Left ventricle myocardium inferior (tissue), 1 donor: ENCODE data around the gene NPC1L1. TPM values are rescaled to one million over a fixed set of nuclear protein-coding genes. Genes with fewer than 3 reads are reported as not detected.

Experiments used
- DNase-seq: peaks from one replicate; pipeline ENCODE4 v3.0.0-alpha.2; 2020
- H3K27ac ChIP-seq: fragments of 200-600 bp; replicated peaks from 2 replicates; pipeline ENCODE4 v1.8.0; 2021
- H3K27me3 ChIP-seq: fragments of 200-600 bp; 2 replicates; pipeline ENCODE4 v1.8.0; 2021; ENCODE audit warnings: low read depth
- H3K36me3 ChIP-seq: fragments of 200-600 bp; 2 replicates; pipeline ENCODE4 v1.8.0; 2021
- H3K4me1 ChIP-seq: fragments of 200-600 bp; 2 replicates; pipeline ENCODE4 v1.8.0; 2021
- H3K4me3 ChIP-seq: fragments of 200-600 bp; 2 replicates; pipeline ENCODE4 v1.8.0; 2021; ENCODE audit warnings: mild to moderate bottlenecking, moderate library complexity
- H3K9me3 ChIP-seq: fragments of 200-600 bp; replicated peaks from 2 replicates; pipeline ENCODE4 v1.8.0; 2021
- CTCF ChIP-seq: fragments of 200-600 bp; IDR thresholded peaks from 2 replicates; pipeline ENCODE4 v1.8.0; 2021; ENCODE audit warnings: antibody characterized with exemption, mild to moderate bottlenecking, borderline replicate concordance
- intact Hi-C: fragments of 100-400 bp; cut with micrococcal nuclease; formaldehyde crosslinking; loops from one replicate; pipeline ENCODE4 v1.11.0; 2022
- total RNA-seq: library from RNA; stranded (reverse); fragmentation: NEBNext Ultra II Directional; extraction: Animal tissue kit (Norgen Biotek cat#: 25700); gene quantifications from one replicate; pipeline ENCODE4 v1.2.1, GENCODE V29; 2021
- donor health status: DM: no; HTN: yes; CAD: no; lungs with severe emphysema.

NPC1L1 gene
- total RNA-seq, 1 donor from 2014 or later = 0.19 TPM

GRCh38 chr7:44535348-44536064 lies 5.6 kb downstream of the NPC1L1 start:
- Histone ChIP-seq H3K27ac (no peak overlapping the region), H3K4me3 (no peak overlapping the region), H3K36me3 (no peaks in the 10 kb centered on the region), H3K4me1 (no peaks in the 10 kb centered on the region), H3K9me3 (no peaks in the 10 kb centered on the region), H3K27me3 (no peaks in the 10 kb centered on the region)
- DNase-seq = no peak
- intact Hi-C loops = no loop called here
- TF ChIP-seq CTCF = no peak

- TF ChIP-seq CTCF = peak; percentile 63
- H3K4me3 ChIP-seq = no peak overlapping the region
- H3K9me3 ChIP-seq = no peaks in the 10 kb centered on the region
- intact Hi-C loops = no loop called here
- no peak overlapping the region for H3K27ac ChIP-seq
- no peak for DNase-seq
- no peaks in the 10 kb centered on the region for H3K27me3 ChIP-seq
- no peaks in the 10 kb centered on the region for H3K36me3 ChIP-seq
- H3K4me1 ChIP-seq = no peaks in the 10 kb centered on the region
Observed at GRCh38 chr7:44534501-44534900, 6.6 kb downstream of the NPC1L1 start.

DNA sequence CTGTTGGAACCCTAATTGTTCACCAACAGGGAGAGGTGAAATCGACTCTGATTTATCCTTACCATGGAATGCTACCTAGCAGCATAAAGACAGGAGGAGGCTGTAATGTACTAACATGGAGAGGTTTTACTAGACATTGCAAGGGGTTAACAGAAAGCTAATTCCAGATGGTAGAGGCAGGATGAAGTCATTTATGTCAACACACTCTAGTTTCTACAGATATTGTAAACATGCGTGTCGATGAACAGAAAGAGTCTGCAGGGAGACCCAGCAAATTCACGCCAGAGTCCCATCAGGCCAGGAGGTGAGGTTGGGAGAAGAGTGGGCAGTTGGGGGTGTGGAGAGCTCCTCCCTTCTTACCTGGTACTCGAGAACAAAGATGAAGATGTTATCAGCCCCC lies 7.0 kb downstream of the NPC1L1 start:
- H3K27me3 ChIP-seq = no peaks in the 10 kb centered on the region
- intact Hi-C loops = no loop called here
- no peak for TF ChIP-seq CTCF
- no peaks in the 10 kb centered on the region for H3K36me3 ChIP-seq
- H3K27ac ChIP-seq = no peak overlapping the region
- H3K4me1 ChIP-seq = no peaks in the 10 kb centered on the region
- H3K9me3 ChIP-seq = no peaks in the 10 kb centered on the region
- no peak for DNase-seq
- no peak overlapping the region for H3K4me3 ChIP-seq

DNA sequence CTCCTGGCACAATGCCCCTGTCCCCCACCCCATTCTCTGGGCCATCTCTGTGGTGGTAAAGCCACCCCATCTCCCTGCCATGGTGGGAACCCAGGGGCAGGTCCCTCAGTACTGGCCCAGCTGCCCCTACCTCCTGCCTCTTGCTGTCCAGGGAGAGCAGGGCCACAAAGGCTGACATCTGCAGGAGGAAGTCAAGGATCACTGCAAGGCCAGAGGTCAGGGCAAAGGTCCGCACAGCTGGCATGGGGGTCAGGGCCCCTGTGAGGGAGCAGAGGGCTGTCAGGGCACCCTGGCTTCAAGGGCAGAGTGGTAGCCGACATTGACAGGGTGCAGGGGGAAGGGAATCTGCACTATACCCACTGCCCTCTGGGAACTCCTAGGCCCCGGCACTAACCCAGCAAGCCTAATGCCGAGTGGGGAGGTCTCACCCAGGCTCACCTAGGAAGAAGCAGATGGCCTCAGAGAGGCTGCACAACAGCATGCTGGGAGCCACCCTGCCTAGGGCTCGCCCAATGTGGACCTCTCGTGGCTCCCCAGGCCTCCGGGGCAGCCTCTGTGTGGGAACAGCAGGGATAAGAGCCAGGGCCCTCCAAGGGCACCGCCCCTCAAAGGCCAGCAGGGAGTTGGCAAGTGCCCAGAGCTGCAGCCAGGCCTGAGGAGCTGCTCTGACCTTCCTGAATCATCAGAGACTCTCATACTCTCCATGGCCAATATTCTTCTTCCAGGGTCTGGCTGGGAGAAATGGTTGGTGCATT lies 7.7 kb downstream of the NPC1L1 start:
- Histone ChIP-seq H3K27me3 (no peaks in the 10 kb centered on the region), H3K36me3 (no peaks in the 10 kb centered on the region), H3K4me3 (no peak overlapping the region), H3K9me3 (no peaks in the 10 kb centered on the region), H3K27ac (no peak overlapping the region), H3K4me1 (no peaks in the 10 kb centered on the region)
- TF ChIP-seq CTCF = no peak
- intact Hi-C loops = no loop called here
- no peak for DNase-seq

GRCh38 chr7:44531421-44532380 lies 9.4 kb downstream of the NPC1L1 start:
- DNase-seq = no peak
- Histone ChIP-seq H3K36me3 (no peaks in the 10 kb centered on the region), H3K27ac (no peak overlapping the region), H3K9me3 (peaks cover 15% of the 10 kb centered on the region), H3K4me3 (no peak overlapping the region), H3K27me3 (no peaks in the 10 kb centered on the region), H3K4me1 (no peaks in the 10 kb centered on the region)
- TF ChIP-seq CTCF = no peak
- intact Hi-C loops = no loop called here
